Mesodermal cell (in vitro differentiated cells): ENCODE measurements around the gene SF3A2.

ENCODE experiments used
- H3K27ac ChIP-seq: 2 replicates; pipeline ENCODE4 v1.7.0; 2013; ENCODE audit warnings: mild to moderate bottlenecking, low read depth, low read length, moderate library complexity; ENCODE audit not compliant: severe bottlenecking
- H3K36me3 ChIP-seq: 2 replicates; pipeline ENCODE4 v1.7.1; 2013; ENCODE audit warnings: mild to moderate bottlenecking, low read length, moderate library complexity; ENCODE audit not compliant: control insufficient read depth, insufficient read depth
- H3K4me1 ChIP-seq: one replicate; pipeline ENCODE4 v1.7.1; 2013; ENCODE audit warnings: mild to moderate bottlenecking, low read length; ENCODE audit not compliant: insufficient read depth, control insufficient read depth, poor library complexity, severe bottlenecking
- H3K4me3 ChIP-seq: 2 replicates; pipeline ENCODE4 v1.7.0; 2013; ENCODE audit warnings: low read length, control low read depth, mild to moderate bottlenecking; ENCODE audit not compliant: insufficient read depth, poor library complexity, severe bottlenecking; ENCODE audit errors: extremely low read depth
- H3K9me3 ChIP-seq: 2 replicates; pipeline ENCODE4 v1.7.1; 2013; ENCODE audit warnings: mild to moderate bottlenecking, low read length, moderate library complexity; ENCODE audit not compliant: control insufficient read depth
- WGBS, 2 experiments: methylation state at CpG; one replicate each; pipeline ENCODE4 v1.1.5; 2013; ENCODE audit warnings: missing lambda C conversion rate in 2 of 2; ENCODE audit not compliant: insufficient coverage in 2 of 2; 5-methylcytosine and 5-hydroxymethylcytosine counted together

SF3A2 gene

DNA sequence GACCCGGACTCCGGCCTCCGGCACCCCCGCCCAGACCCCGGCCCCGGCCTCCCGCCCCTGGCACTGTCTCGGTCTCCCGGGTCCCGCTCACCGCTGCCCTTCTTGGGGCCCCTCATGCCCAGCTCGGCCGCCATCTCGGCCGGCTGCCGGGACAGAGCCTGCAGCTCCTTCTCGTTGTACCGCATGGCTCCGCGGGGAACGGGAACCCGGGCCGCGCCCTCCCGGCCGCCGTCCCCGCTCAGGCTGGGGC lies 635 bp upstream of the SF3A2 start:
- H3K36me3 ChIP-seq, result peaks cover 54% of the 10 kb centered on the region
- peaks cover 30% of the 10 kb centered on the region for H3K4me1 ChIP-seq
- H3K9me3 ChIP-seq, result no peaks in the 10 kb centered on the region
- 0 to 1% methylated on average over 17 to 21 of the region's 28 CpGs for WGBS, 2 experiments
- H3K27ac ChIP-seq, result peak overlapping the region; percentile 98
- H3K4me3 ChIP-seq, result peak overlapping the region; percentile 99

DNA sequence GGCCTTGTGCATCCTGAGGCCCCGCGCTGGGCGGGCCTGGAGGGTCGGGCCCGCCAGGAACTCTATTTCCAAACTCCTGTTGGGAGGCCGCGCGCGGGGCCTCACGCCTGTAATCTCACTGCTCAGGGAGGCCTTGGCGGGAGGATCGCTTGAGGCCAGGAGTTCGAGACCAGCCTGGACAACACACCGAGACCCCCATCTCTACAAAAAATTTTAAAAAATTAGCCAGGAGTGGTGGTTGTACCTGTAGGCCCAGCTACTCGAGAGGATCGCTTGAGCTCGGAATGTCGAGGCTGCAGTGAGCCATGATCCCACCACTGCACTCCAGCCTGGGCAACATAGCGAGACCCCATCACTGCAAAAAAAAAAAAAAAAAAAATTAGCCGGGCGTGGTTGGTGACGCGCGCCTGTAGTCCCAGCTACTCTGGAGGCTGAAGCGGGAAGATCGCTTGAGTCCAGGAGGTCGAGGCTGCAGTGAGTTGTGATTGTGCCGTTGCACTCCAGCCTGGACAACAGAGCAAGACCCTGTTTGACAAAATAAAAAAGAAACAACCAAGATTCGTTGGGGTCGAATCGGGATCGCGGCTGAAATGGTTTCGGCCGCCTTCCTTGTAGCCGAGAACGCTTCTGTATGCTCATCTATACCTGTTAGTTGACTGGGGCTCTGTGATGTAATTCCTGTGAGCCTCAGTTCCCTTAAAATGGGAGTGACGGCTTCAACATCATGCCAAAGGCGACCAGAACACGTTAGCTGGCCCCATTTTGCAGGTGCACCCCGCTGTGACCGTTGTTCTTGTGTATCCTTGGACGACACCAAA lies 636 bp downstream of the SF3A2 start:
- Histone ChIP-seq H3K4me3 (peak overlapping the region; percentile 99), H3K27ac (peak overlapping the region; percentile 98), H3K9me3 (no peaks in the 10 kb centered on the region), H3K4me1 (peaks cover 33% of the 10 kb centered on the region), H3K36me3 (peaks cover 66% of the 10 kb centered on the region)
- 48 to 58% methylated on average over 27 to 36 of the region's 43 CpGs for WGBS, 2 experiments

- H3K36me3 ChIP-seq, result peaks cover 66% of the 10 kb centered on the region
- peak overlapping the region; percentile 99 for H3K4me3 ChIP-seq
- no peaks in the 10 kb centered on the region for H3K9me3 ChIP-seq
- H3K27ac ChIP-seq, result peak overlapping the region; percentile 98
- H3K4me1 ChIP-seq, result peaks cover 33% of the 10 kb centered on the region
- WGBS, 2 experiments, result 88 to 92% methylated on average over 5 to 6 of the region's 6 CpGs
These were observed 1.2 kb downstream of the SF3A2 start for GRCh38 chr19:2237869-2238153.

DNA sequence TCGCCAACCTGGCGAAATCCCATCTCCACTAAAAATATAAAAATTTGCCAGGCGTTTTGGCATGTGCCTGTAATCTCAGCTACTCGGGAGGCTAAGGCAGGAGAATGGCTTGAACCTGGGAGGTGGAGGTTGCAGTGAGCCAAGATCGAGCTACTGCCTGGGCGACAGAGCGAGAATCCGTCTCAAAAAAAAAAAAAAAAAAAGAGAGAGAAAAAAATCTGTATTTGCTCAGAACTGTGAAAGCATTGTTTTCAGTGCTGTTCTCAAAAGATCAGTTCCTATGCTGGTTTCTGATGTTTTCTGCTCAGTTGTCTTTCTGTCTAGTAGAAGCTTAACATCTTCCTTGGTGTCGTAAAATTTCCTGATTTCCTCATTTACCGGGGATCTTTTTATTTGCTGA lies 2.5 kb downstream of the SF3A2 start:
- 64 to 85% methylated on average over 7 of the region's 10 CpGs for WGBS, 2 experiments
- peaks cover 66% of the 10 kb centered on the region for H3K36me3 ChIP-seq
- peak overlapping the region; percentile 99 for H3K4me3 ChIP-seq
- no peaks in the 10 kb centered on the region for H3K9me3 ChIP-seq
- peak overlapping the region; percentile 68 for H3K27ac ChIP-seq
- H3K4me1 ChIP-seq, result peaks cover 33% of the 10 kb centered on the region

GRCh38 chr19:2239771-2240770 lies 3.4 kb downstream of the SF3A2 start:
- H3K36me3 ChIP-seq, result peaks cover 69% of the 10 kb centered on the region
- H3K4me3 ChIP-seq, result peak overlapping the region; percentile 99
- H3K27ac ChIP-seq, result peak overlapping the region; percentile 68
- H3K9me3 ChIP-seq, result no peaks in the 10 kb centered on the region
- 44 to 56% methylated on average over 25 to 34 of the region's 34 CpGs for WGBS, 2 experiments
- H3K4me1 ChIP-seq, result peaks cover 33% of the 10 kb centered on the region

DNA sequence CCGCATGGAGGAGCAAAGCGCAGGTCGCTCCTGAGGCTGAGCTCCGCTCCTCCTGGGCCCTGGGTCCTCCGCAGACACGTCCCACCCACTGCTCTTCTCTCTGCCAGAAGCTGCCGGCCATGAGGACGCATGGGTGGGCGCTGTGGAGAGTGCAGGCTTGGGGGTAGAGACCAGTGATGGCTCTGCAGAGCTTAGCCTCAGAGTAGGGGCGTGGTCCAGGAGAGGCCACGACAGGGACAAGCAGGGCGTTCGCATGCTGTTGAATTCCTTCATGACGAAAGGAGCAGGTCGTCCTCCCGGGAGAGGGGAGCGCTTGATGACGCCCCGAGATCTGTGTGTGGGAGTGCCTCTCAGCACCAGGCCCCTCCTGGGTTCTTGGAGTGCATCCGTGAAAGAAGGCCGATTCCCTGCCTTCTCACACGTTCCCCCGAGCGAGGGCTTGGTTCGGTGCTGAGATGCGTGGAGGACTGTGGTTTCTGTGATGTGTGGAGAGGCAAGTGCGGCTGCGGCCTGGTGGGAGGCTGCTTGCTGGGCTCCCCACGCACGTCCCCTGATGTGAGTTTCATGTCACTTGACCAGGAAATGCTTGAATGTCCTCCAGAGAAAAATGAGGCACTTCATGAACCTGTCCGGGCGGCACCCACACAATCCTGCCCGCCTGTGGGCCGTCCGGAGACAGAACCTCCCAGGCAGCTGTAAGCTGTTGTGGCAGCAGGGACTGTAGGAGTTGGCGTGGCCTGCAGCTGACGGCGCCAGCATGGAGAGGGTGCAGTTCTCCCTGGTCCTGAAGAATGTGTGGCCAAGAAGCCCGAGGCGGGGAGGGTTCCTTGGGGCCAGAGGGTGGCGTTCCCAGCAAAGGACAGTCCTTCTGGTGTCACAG lies 4.5 kb downstream of the SF3A2 start:
- Histone ChIP-seq H3K4me3 (no peak overlapping the region), H3K9me3 (no peaks in the 10 kb centered on the region), H3K27ac (peak overlapping the region; percentile 68), H3K4me1 (peaks cover 33% of the 10 kb centered on the region), H3K36me3 (peaks cover 80% of the 10 kb centered on the region)
- WGBS, 2 experiments, result 94% methylated on average over 35 to 40 of the region's 41 CpGs

- H3K27ac ChIP-seq, result no peak overlapping the region
- 96 to 99% methylated on average over 9 to 12 of the region's 12 CpGs for WGBS, 2 experiments
- H3K9me3 ChIP-seq, result no peaks in the 10 kb centered on the region
- H3K36me3 ChIP-seq, result peaks cover 90% of the 10 kb centered on the region
- peaks cover 33% of the 10 kb centered on the region for H3K4me1 ChIP-seq
- no peak overlapping the region for H3K4me3 ChIP-seq
These were observed 5.5 kb downstream of the SF3A2 start for GRCh38 chr19:2242092-2242537.

DNA sequence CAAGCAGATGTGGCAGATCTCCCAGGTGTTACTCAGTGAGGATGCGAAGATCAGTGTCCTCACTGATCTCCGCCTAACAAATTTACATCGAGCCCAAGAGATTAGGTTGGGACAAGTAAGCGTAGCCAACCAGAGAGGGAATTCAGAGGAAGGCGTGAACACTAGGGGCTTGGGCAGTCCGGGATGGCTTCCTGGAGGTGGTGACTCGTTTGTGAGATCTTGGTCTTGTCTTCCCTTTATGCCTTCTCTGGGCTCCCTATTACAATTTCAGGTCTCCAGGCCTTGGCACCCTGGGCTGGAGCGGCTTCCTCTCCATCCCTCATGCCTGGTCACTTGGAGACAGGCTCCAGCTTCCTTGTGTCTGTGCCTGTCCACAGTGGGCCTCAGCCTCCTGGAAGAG lies 6.2 kb downstream of the SF3A2 start:
- 93 to 96% methylated on average over 8 of the region's 8 CpGs for WGBS, 2 experiments
- Histone ChIP-seq H3K36me3 (peaks cover 91% of the 10 kb centered on the region), H3K27ac (no peak overlapping the region), H3K4me3 (no peak overlapping the region), H3K9me3 (no peaks in the 10 kb centered on the region), H3K4me1 (peaks cover 29% of the 10 kb centered on the region)

GRCh38 chr19:2243274-2244124 lies 6.9 kb downstream of the SF3A2 start:
- Histone ChIP-seq H3K4me3 (no peak overlapping the region), H3K36me3 (peaks cover 91% of the 10 kb centered on the region), H3K27ac (no peak overlapping the region), H3K4me1 (peaks cover 22% of the 10 kb centered on the region), H3K9me3 (no peaks in the 10 kb centered on the region)
- WGBS, 2 experiments, result 92 to 94% methylated on average over 31 to 32 of the region's 32 CpGs

GRCh38 chr19:2244125-2244411 lies 7.4 kb downstream of the SF3A2 start:
- no peak overlapping the region for H3K4me3 ChIP-seq
- H3K9me3 ChIP-seq, result no peaks in the 10 kb centered on the region
- H3K27ac ChIP-seq, result no peak overlapping the region
- H3K36me3 ChIP-seq, result peaks cover 89% of the 10 kb centered on the region
- peaks cover 18% of the 10 kb centered on the region for H3K4me1 ChIP-seq
- 89 to 93% methylated on average over 12 of the region's 12 CpGs for WGBS, 2 experiments
